Measurements from ENCODE around the gene ZNF764.
A peak's percentile ranks its signal among the peaks of the same experiment; 100 is the strongest.

Gene ZNF764

GRCh38 chr16:30561089-30561816 is 3.1 kb upstream of the ZNF764 start:
- no peak for TF ChIP-seq ZFX (IDR thresholded peaks at IDR 0.05)
- no peak for TF ChIP-seq CTCF (conservative IDR thresholded peaks at IDR 0.05)
- H3K27ac ChIP-seq, result no peak overlapping the region

- H3K27ac ChIP-seq, result no peak overlapping the region
Measured at GRCh38 chr16:30559690-30560089, 1.5 kb upstream of the ZNF764 start.

GRCh38 chr16:30558789-30559377 is 709 bp upstream of the ZNF764 start:
- peak overlapping the region; percentile 94 for H3K27ac ChIP-seq
- TF ChIP-seq CTCF (conservative IDR thresholded peaks at IDR 0.05) (no peak), ZFX (IDR thresholded peaks at IDR 0.05) (no peak)

More at GRCh38 chr16:30559690-30560089, 1.5 kb upstream of the ZNF764 start:
- TF ChIP-seq CTCF (conservative IDR thresholded peaks at IDR 0.05) (no peak), ZFX (IDR thresholded peaks at IDR 0.05) (no peak)

GRCh38 chr16:30557707-30557956 is 542 bp downstream of the ZNF764 start:
- H3K27ac ChIP-seq, result peak overlapping the region; percentile 94
- TF ChIP-seq ZFX (IDR thresholded peaks at IDR 0.05) (no peak), CTCF (conservative IDR thresholded peaks at IDR 0.05) (no peak)

- no peak for TF ChIP-seq CTCF (conservative IDR thresholded peaks at IDR 0.05)
- no peak for TF ChIP-seq ZFX (IDR thresholded peaks at IDR 0.05)
- H3K27ac ChIP-seq, result peak overlapping the region; percentile 94; the same call in 1 of the 2 replicates
Measured at GRCh38 chr16:30556125-30556473, 2.1 kb downstream of the ZNF764 start.

- TF ChIP-seq CTCF (conservative IDR thresholded peaks at IDR 0.05) (no peak), ZFX (IDR thresholded peaks at IDR 0.05) (no peak)
- H3K27ac ChIP-seq, result peak overlapping the region; percentile 94; the same call in 1 of the 2 replicates
Measured at GRCh38 chr16:30555315-30556124, 2.7 kb downstream of the ZNF764 start.

Data from C4-2B (cell line).